HepG2 (cell line): ENCODE measurements around the gene SLC29A3. TPM values are rescaled to one million over a fixed set of nuclear protein-coding genes. Genes with fewer than 3 reads are reported as not detected.

Experiments
- ATAC-seq: fragments of 200-7000 bp; cut with Tn5 transposase; 3 replicates; pipeline ENCODE4 v1.9.1; 2020; ENCODE audit warnings: mild to moderate bottlenecking, moderate library complexity
- BruUV-seq: library from RNA; stranded (reverse); fragments of 400-500 nt; replicated peaks from 2 replicates; lab custom pipeline; 2021; lab: Mats Ljungman, UMichigan
- CTCF ChIA-PET: fragments of 300-600 bp; formaldehyde crosslinking; extraction: SDS; loops from one replicate; lab custom pipeline; 2021; ENCODE audit warnings: low total read pairs, inconsistent platforms, low intra/inter-chr PET ratio; lab: Yijun Ruan, JAX
- POLR2A ChIA-PET: fragments of 350-600 bp; sonication (Branson Sonifier 250); formaldehyde crosslinking; loops from one replicate; lab custom pipeline; 2020; ENCODE audit warnings: antibody characterized with exemption, inconsistent platforms; lab: Yijun Ruan, JAX
- DNase-seq: peaks from one replicate; pipeline ENCODE4 v3.0.0-alpha.2; 2015; ENCODE audit warnings: low spot score
- FAIRE-seq: peaks from 3 replicates; lab custom pipeline; 2011; peaks lifted over from hg19 to GRCh38; lab: Jason Lieb, UNC
- H2AFZ ChIP-seq: one replicate; pipeline ENCODE4 v1.6.1; 2011; ENCODE audit warnings: low read length, inconsistent platforms
- H3K27ac ChIP-seq: fragments of 300-600 bp; 3 replicates; pipeline ENCODE4 v1.8.0; 2011; ENCODE audit warnings: mixed run types, mild to moderate bottlenecking, mixed read lengths, low read length, inconsistent platforms; ENCODE audit not compliant: insufficient read depth; ENCODE audit errors: extremely low read length
- H3K27me3 ChIP-seq, 2 experiments: fragments of 200-600 bp in 1 of 2; 2 replicates in 1 of 2; 3 replicates in 1 of 2; pipeline versions ENCODE4 v1.6.0 to v1.8.0; 2011; ENCODE audit warnings: low read length in 2 of 2, mild to moderate bottlenecking in 2 of 2, moderate library complexity in 2 of 2, inconsistent platforms in 1 of 2; ENCODE audit not compliant: insufficient read depth in 2 of 2, control insufficient read depth in 1 of 2
- H3K36me3 ChIP-seq, 2 experiments: fragments of 200-600 bp in 1 of 2; replicated peaks in 1 of 2; 2 replicates in 1 of 2; 3 replicates in 1 of 2; pipeline versions ENCODE4 v1.5.1 to v1.8.0; 2011; ENCODE audit warnings: low read length in 2 of 2, inconsistent platforms in 1 of 2; ENCODE audit not compliant: insufficient read depth in 2 of 2, control insufficient read depth in 1 of 2
- H3K4me1 ChIP-seq: 2 replicates; pipeline ENCODE4 v1.5.1; 2012; ENCODE audit warnings: low read length, inconsistent platforms; ENCODE audit not compliant: insufficient read depth
- H3K4me2 ChIP-seq: 2 replicates; pipeline ENCODE4 v1.6.0; 2011; ENCODE audit warnings: low read depth, low read length, inconsistent platforms
- H3K4me3 ChIP-seq, 3 experiments: fragments of 200-600 bp in 1 of 3; sonication (generic), shearing (Covaris generic) in 1 of 3; replicated peaks in 1 of 3; 2 replicates each; pipeline ENCODE4 v1.5.1; 2011 to 2016; ENCODE audit warnings: low read length in 3 of 3, inconsistent platforms in 2 of 3, low read depth in 2 of 3, mild to moderate bottlenecking in 2 of 3, control low read depth in 1 of 3, mixed read lengths in 1 of 3; ENCODE audit not compliant: insufficient read depth in 1 of 3
- H3K79me2 ChIP-seq: one replicate; pipeline ENCODE4 v1.6.1; 2011; ENCODE audit warnings: low read length, inconsistent platforms; ENCODE audit not compliant: insufficient read depth
- H3K9ac ChIP-seq: 2 replicates; pipeline ENCODE4 v1.6.0; 2011; ENCODE audit warnings: mild to moderate bottlenecking, low read depth, low read length, inconsistent platforms; ENCODE audit not compliant: insufficient read depth
- H3K9me3 ChIP-seq: 2 replicates; pipeline ENCODE4 v1.5.1; 2012; ENCODE audit warnings: mild to moderate bottlenecking, low read length
- H4K20me1 ChIP-seq: 2 replicates; pipeline ENCODE4 v1.6.0; 2011; ENCODE audit warnings: inconsistent platforms, mild to moderate bottlenecking, low read length, moderate library complexity; ENCODE audit not compliant: insufficient read depth
- ARHGAP35 ChIP-seq: sonication (generic); formaldehyde crosslinking; IDR thresholded peaks from 2 replicates; pipeline ENCODE4 v1.9.0; 2022; ENCODE audit warnings: mild to moderate bottlenecking, inconsistent platforms, moderate library complexity, missing genetic modification reagents, borderline replicate concordance
- EP300 ChIP-seq, 3 experiments: sonication (generic) in 1 of 3; formaldehyde crosslinking in 1 of 3; IDR thresholded peaks; 2 replicates each; pipeline versions ENCODE4 v1.5.1 to v1.6.1; 2011 to 2020; ENCODE audit warnings: low read depth in 2 of 3, low read length in 2 of 3, borderline replicate concordance in 1 of 3, improper control_type of control experiment in 1 of 3, mild to moderate bottlenecking in 1 of 3, missing genetic modification reagents in 1 of 3, moderate library complexity in 1 of 3
- ETV5 ChIP-seq: IDR thresholded peaks from 2 replicates; pipeline ENCODE4 v1.6.1; 2018; ENCODE audit warnings: missing biosample characterization, missing genetic modification reagents, inconsistent platforms, borderline replicate concordance
- FOXA1 ChIP-seq, 2 experiments: fragments of 450-650 bp in 1 of 2; sonication (generic) in 1 of 2; formaldehyde crosslinking in 1 of 2; IDR thresholded peaks; 2 replicates each; pipeline versions ENCODE4 v1.4.0 to v1.6.1; 2016 to 2020; ENCODE audit warnings: missing genetic modification reagents in 1 of 2
- FOXA3 ChIP-seq: IDR thresholded peaks from 2 replicates; pipeline ENCODE4 v1.6.1; 2016; ENCODE audit warnings: missing genetic modification reagents, missing compliant biosample characterization
- MEIS2 ChIP-seq: sonication (generic); formaldehyde crosslinking; IDR thresholded peaks from 2 replicates; pipeline ENCODE4 v1.9.0; 2021; ENCODE audit warnings: mild to moderate bottlenecking, missing genetic modification reagents
- SIN3A ChIP-seq: IDR thresholded peaks from 2 replicates; pipeline ENCODE4 v1.6.1; 2011; ENCODE audit warnings: low read depth, mild to moderate bottlenecking, control low read depth, low read length, borderline replicate concordance
- SOX13 ChIP-seq, 3 experiments: fragments of 450-650 bp in 1 of 3; sonication (generic) in 1 of 3; formaldehyde crosslinking in 1 of 3; IDR thresholded peaks in 2 of 3; conservative IDR thresholded peaks in 1 of 3; 2 replicates each; pipeline versions ENCODE4 v1.5.0 to v1.6.1; 2016 to 2020; ENCODE audit warnings: antibody characterized with exemption in 1 of 3, mild to moderate bottlenecking in 1 of 3, missing compliant biosample characterization in 1 of 3, missing genetic modification reagents in 1 of 3, moderate library complexity in 1 of 3
- SOX5 ChIP-seq: IDR thresholded peaks from 2 replicates; pipeline ENCODE4 v1.6.1; 2016; ENCODE audit warnings: borderline replicate concordance
- SOX6 ChIP-seq, 2 experiments: fragments of 450-650 bp in 1 of 2; sonication (generic) in 1 of 2; formaldehyde crosslinking in 1 of 2; IDR thresholded peaks; 2 replicates each; pipeline versions ENCODE4 v1.4.0 to v1.6.1; 2017 to 2020; ENCODE audit warnings: antibody characterized with exemption in 1 of 2, mild to moderate bottlenecking in 1 of 2, missing genetic modification reagents in 1 of 2
- ZNF17 ChIP-seq: sonication (generic); formaldehyde crosslinking; IDR thresholded peaks from 2 replicates; pipeline ENCODE4 v1.5.0; 2020; ENCODE audit warnings: mild to moderate bottlenecking, missing genetic modification reagents
- ZNF230 ChIP-seq: sonication (generic); formaldehyde crosslinking; IDR thresholded peaks from 2 replicates; pipeline ENCODE4 v1.4.0; 2020; ENCODE audit warnings: mild to moderate bottlenecking, missing genetic modification reagents
- ZNF724P ChIP-seq: sonication (generic); formaldehyde crosslinking; IDR thresholded peaks from 2 replicates; pipeline ENCODE4 v1.8.0; 2022; ENCODE audit warnings: missing genetic modification reagents, borderline replicate concordance
- ZNF780A ChIP-seq: sonication (generic); formaldehyde crosslinking; IDR thresholded peaks from 2 replicates; pipeline ENCODE4 v1.8.0; 2022; ENCODE audit warnings: mild to moderate bottlenecking, missing genetic modification reagents, moderate library complexity
- WGBS: methylation state at CpG from one replicate; pipeline ENCODE4 v1.1.6; 2017; ENCODE audit warnings: low lambda C conversion rate; 5-methylcytosine and 5-hydroxymethylcytosine counted together
- in situ Hi-C: cut with HindIII; loops from 2 replicates; pipeline ENCODE4 v1.10.0; 2017; ENCODE audit warnings: low pct_unique_long_range_greater_than_20kb; ENCODE audit not compliant: extremely low pct_ligation_motif_present
- intact Hi-C: fragments of 100-400 bp; cut with micrococcal nuclease; formaldehyde crosslinking; loops from one replicate; pipeline ENCODE4 v1.10.0; 2022; ENCODE audit not compliant: unreplicated experiment
- polyA plus RNA-seq, 8 experiments: library from polyadenylated mRNA; depleted of rRNA in 3 of 8; stranded (reverse) in 7 of 8; unstranded in 1 of 8; fragments of >200 nt; fragmentation: Illumina TruSeq in 4 of 8; extraction: Trizol in 4 of 8; gene quantifications; 2 replicates each; pipeline versions ENCODE4 v1.2.1 to v1.2.3, GENCODE V29; 2011 to 2016; ENCODE audit warnings: low read depth in 4 of 8, missing spikeins in 1 of 8, mixed read lengths in 1 of 8; ENCODE audit not compliant: insufficient read depth in 1 of 8
- total RNA-seq, 5 experiments: library from RNA; depleted of rRNA; stranded (reverse); fragments of >200 nt; fragmentation: Illumina TruSeq; extraction: Trizol; gene quantifications; 2 replicates each; pipeline ENCODE4 v1.2.3, GENCODE V29; 2016; ENCODE audit warnings: low read depth in 1 of 5
- TF ChIP-seq, protein P1 (sequence below): sonication (generic); formaldehyde crosslinking; IDR thresholded peaks from 2 replicates; pipeline ENCODE4 v1.4.0; 2020; ENCODE audit warnings: mild to moderate bottlenecking, missing genetic modification reagents, borderline replicate concordance
- TF ChIP-seq, protein P2 (sequence below): sonication (generic); formaldehyde crosslinking; IDR thresholded peaks from 2 replicates; pipeline ENCODE4 v1.5.0; 2020; ENCODE audit warnings: missing genetic modification reagents

The SLC29A3 gene
- total and polyA plus RNA-seq, 2 of the 13 experiments (the other 11 are each of a cell fraction or from before 2014, with no cell fraction given), result 8.6 to 11.8 TPM

DNA sequence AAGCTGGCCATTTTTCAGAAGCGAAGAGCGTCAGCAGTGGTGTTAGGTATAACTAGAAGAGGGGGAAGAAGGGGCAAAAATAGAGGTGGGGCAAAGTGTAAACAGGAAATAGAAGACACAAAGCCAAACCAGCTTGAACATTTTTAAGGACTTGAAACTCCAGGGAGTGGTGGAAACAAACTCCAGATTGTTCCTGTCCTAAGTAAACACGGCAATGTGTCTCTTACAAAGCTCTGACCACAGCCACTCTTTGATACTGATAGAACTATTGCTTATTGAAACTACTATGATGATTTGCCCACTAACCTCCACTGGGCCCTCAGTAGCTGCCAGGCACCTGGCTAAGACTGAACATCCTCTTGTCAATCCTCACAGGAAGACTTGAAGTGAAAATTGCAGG, 56.9 kb downstream of the SLC29A3 start:
- H3K4me1 ChIP-seq, result peaks cover 39% of the 10 kb centered on the region
- FAIRE-seq, result no peak
- peak overlapping the region; percentile 80 for H3K4me2 ChIP-seq
- ChIA-PET CTCF (interaction anchor here (2.3 kb wide), 1 partner anchor 57 kb away, joined by 9 read pairs; the partner anchor contains the start of gene SLC29A3), POLR2A (interaction anchor here (1.3 to 4.2 kb wide), 6 partner anchors 12 to 56 kb away, joined by 4 to 38 read pairs (median 18); partner anchors contain the start of gene SLC29A3)
- no peaks in the 10 kb centered on the region for H3K36me3 ChIP-seq
- H3K79me2 ChIP-seq, result no peaks in the 10 kb centered on the region
- H3K9me3 ChIP-seq, result no peaks in the 10 kb centered on the region
- no peak overlapping the region for H3K9ac ChIP-seq
- H3K27ac ChIP-seq, result no peak overlapping the region
- no peak overlapping the region for H3K4me3 ChIP-seq
- H2AFZ ChIP-seq, result no peak overlapping the region
- H4K20me1 ChIP-seq, result no peaks in the 10 kb centered on the region
- TF ChIP-seq ZNF17 (no peak), SOX5 (CRISPR knock-in tag) (peak; percentile 22; the same call in 1 of the 2 replicates), SIN3A (no peak), SOX6 (IDR thresholded peaks at IDR 0.05) (no peak), SOX6 (CRISPR knock-in tag; IDR thresholded peaks at IDR 0.05) (0 out of 2 replicates have a peak, but pooled peaks have one; percentile 14), ZNF230 (CRISPR knock-in tag) (no peak), ETV5 (CRISPR knock-in tag) (peak; percentile 16; the same call in 1 of the 2 replicates), FOXA1 (IDR thresholded peaks at IDR 0.05) (no peak), FOXA1 (CRISPR knock-in tag; IDR thresholded peaks at IDR 0.05) (peak; percentile 64; the same call in 1 of the 2 replicates), FOXA3 (CRISPR knock-in tag) (peak; percentile 55), ZNF780A (CRISPR knock-in tag) (no peak), MEIS2 (CRISPR knock-in tag) (no peak), SOX13 (IDR thresholded peaks at IDR 0.05) (no peak), SOX13 (CRISPR knock-in tag; conservative IDR thresholded peaks at IDR 0.05 in 1 of 2, IDR thresholded peaks at IDR 0.05 in 1 of 2) (0 out of 4 replicates have a peak, but pooled peaks of 1 of the 2 experiments have one; percentile 28), EP300 (IDR thresholded peaks at IDR 0.05; ENCODE audit: low read depth in 2 of 2, low read length in 2 of 2) (0 out of 4 replicates have a peak, but pooled peaks of 1 of the 2 experiments have one; percentile 33), EP300 (CRISPR knock-in tag; IDR thresholded peaks at IDR 0.05; ENCODE audit: borderline replicate concordance) (no peak), ARHGAP35 (CRISPR knock-in tag) (no peak), ZNF724P (no peak)
- TF ChIP-seq, protein P1, sequence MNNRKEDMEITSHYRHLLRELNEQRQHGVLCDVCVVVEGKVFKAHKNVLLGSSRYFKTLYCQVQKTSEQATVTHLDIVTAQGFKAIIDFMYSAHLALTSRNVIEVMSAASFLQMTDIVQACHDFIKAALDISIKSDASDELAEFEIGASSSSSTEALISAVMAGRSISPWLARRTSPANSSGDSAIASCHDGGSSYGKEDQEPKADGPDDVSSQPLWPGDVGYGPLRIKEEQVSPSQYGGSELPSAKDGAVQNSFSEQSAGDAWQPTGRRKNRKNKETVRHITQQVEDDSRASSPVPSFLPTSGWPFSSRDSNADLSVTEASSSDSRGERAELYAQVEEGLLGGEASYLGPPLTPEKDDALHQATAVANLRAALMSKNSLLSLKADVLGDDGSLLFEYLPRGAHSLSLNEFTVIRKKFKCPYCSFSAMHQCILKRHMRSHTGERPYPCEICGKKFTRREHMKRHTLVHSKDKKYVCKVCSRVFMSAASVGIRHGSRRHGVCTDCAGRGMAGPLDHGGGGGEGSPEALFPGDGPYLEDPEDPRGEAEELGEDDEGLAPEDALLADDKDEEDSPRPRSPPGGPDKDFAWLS (CRISPR knock-in tag), result no peak
- TF ChIP-seq, protein P2, sequence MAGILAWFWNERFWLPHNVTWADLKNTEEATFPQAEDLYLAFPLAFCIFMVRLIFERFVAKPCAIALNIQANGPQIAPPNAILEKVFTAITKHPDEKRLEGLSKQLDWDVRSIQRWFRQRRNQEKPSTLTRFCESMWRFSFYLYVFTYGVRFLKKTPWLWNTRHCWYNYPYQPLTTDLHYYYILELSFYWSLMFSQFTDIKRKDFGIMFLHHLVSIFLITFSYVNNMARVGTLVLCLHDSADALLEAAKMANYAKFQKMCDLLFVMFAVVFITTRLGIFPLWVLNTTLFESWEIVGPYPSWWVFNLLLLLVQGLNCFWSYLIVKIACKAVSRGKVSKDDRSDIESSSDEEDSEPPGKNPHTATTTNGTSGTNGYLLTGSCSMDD (CRISPR knock-in tag), result no peak
- TF ChIP-seq, all 625 proteins: peak for 7
- H3K27me3 ChIP-seq, result peaks cover 0 to 6% of the 10 kb centered on the region in 2 experiments; a peak in 2 of 5 replicates
- intact Hi-C loops (loop anchor here (2.0 kb wide), 1 partner anchor 41 kb away; no protein-coding TSS in a partner anchor), in situ Hi-C loops (loop anchor here (5.0 kb wide), 1 partner anchor 59 kb away; the partner anchor contains the start of gene SLC29A3)
- no TSS peak for BruUV-seq
- ATAC-seq, result no peak
- 45% methylated on average over 3 of the region's 3 CpGs for WGBS
- DNase-seq, result peak; percentile 40
